ENCODE data around the gene ZFYVE21. TPM values are rescaled to one million over a fixed set of nuclear protein-coding genes. Genes with fewer than 3 reads are reported as not detected.
"Not testable (repeated sequence)": the region's sequence is repeated elsewhere in the genome, so short reads cannot be mapped to it uniquely, and the experiment has no call there.

ZFYVE21 gene
- total and polyA plus RNA-seq, 2 experiments from 2014 or later, result 39.4 to 55.2 TPM

DNA sequence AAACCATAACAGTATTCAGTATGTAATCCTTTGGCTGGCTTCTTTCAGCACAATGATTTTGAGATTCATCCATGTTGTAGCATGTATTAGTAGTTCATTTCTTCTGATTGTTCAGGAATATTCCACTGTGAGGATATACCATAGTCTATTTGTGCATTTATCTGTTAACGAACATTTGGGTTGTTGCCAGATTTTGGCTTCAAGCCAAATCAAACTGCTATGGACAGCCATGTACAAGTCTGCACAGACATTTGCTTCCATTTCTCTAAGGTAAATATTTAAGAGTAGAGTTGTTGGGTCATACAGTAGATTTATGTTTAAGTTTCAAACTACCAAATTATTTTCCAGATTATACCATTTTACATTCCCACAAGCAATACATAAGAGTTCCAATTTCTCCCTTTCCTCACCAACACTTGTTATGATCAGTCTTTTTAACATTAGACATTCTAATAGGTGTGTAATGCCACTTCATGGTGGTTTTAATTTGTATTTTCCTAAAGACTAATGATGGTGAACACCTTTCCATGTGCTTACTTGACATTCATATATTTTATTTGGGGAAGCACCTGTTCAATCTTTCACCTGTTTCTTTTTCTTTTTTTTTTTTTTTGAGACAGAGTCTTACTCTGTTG lies 56.6 kb downstream of the ZFYVE21 start:
- Histone ChIP-seq H3K4me3 (no peak overlapping the region), H3K4me2 (no peak overlapping the region), H3K9me2 (replicated peaks; ENCODE audit: insufficient read depth) (no peaks in the 10 kb centered on the region), H2AFZ (no peak overlapping the region), H3K4me1 (ENCODE audit: insufficient read depth) (no peaks in the 10 kb centered on the region), H4K20me1 (ENCODE audit: insufficient read depth, poor library complexity, severe bottlenecking) (no peaks in the 10 kb centered on the region), H3K27me3 (no peaks in the 10 kb centered on the region), H3K79me2 (no peaks in the 10 kb centered on the region), H3K36me3 (replicated peaks; ENCODE audit: insufficient read depth, low read depth) (peaks cover 3% of the 10 kb centered on the region), H3K27ac (no peak overlapping the region), H3K9me3 (ENCODE audit: low read depth) (no peaks in the 10 kb centered on the region)
- DNase-seq (ENCODE audit: low spot score), result no peak
- TF ChIP-seq EZH2phosphoT487 (IDR thresholded peaks at IDR 0.05; ENCODE audit: low read depth, severe bottlenecking, unreplicated experiment) (no peak), EZH2 (IDR thresholded peaks at IDR 0.05; ENCODE audit: borderline replicate concordance) (no peak)
- TF ChIP-seq, protein P1, sequence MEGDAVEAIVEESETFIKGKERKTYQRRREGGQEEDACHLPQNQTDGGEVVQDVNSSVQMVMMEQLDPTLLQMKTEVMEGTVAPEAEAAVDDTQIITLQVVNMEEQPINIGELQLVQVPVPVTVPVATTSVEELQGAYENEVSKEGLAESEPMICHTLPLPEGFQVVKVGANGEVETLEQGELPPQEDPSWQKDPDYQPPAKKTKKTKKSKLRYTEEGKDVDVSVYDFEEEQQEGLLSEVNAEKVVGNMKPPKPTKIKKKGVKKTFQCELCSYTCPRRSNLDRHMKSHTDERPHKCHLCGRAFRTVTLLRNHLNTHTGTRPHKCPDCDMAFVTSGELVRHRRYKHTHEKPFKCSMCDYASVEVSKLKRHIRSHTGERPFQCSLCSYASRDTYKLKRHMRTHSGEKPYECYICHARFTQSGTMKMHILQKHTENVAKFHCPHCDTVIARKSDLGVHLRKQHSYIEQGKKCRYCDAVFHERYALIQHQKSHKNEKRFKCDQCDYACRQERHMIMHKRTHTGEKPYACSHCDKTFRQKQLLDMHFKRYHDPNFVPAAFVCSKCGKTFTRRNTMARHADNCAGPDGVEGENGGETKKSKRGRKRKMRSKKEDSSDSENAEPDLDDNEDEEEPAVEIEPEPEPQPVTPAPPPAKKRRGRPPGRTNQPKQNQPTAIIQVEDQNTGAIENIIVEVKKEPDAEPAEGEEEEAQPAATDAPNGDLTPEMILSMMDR (IDR thresholded peaks at IDR 0.05; ENCODE audit: poor library complexity), result no peak
- 89% methylated on average over 1 of the region's 1 CpG for WGBS (ENCODE audit: low lambda C conversion rate, missing lambda C conversion rate)

DNA sequence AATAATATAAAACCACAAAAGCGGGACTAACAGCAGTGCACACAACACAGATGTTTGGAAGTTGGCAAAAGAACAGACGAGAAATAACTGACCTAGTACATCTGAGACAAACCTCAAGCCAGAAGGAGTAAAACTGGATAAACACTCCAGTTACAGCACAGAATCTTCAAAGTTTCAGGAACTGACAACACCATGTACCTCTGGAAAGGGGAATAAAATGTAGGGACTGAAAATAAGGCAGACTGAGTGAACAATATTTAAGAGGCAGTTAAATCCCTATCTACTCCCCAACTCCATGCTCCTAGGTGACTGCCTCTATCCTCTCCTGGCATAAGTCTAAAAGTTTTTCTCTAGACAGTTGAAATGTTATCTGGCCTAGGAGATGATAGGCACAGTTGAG lies 57.9 kb downstream of the ZFYVE21 start:
- Histone ChIP-seq H3K4me1 (ENCODE audit: insufficient read depth) (no peaks in the 10 kb centered on the region), H2AFZ (no peak overlapping the region), H3K9me3 (ENCODE audit: low read depth) (no peaks in the 10 kb centered on the region), H3K4me3 (no peak overlapping the region), H3K4me2 (no peak overlapping the region), H4K20me1 (ENCODE audit: insufficient read depth, poor library complexity, severe bottlenecking) (no peaks in the 10 kb centered on the region), H3K27me3 (no peaks in the 10 kb centered on the region), H3K79me2 (no peaks in the 10 kb centered on the region), H3K9me2 (replicated peaks; ENCODE audit: insufficient read depth) (no peaks in the 10 kb centered on the region), H3K27ac (no peak overlapping the region), H3K36me3 (replicated peaks; ENCODE audit: insufficient read depth, low read depth) (peaks cover 3% of the 10 kb centered on the region)
- DNase-seq (ENCODE audit: low spot score), result no peak
- TF ChIP-seq EZH2phosphoT487 (IDR thresholded peaks at IDR 0.05; ENCODE audit: low read depth, severe bottlenecking, unreplicated experiment) (no peak), EZH2 (IDR thresholded peaks at IDR 0.05; ENCODE audit: borderline replicate concordance) (no peak)
- TF ChIP-seq, protein P1 (IDR thresholded peaks at IDR 0.05; ENCODE audit: poor library complexity), result no peak
- 63% methylated on average over 2 of the region's 2 CpGs for WGBS (ENCODE audit: low lambda C conversion rate, missing lambda C conversion rate)

DNA sequence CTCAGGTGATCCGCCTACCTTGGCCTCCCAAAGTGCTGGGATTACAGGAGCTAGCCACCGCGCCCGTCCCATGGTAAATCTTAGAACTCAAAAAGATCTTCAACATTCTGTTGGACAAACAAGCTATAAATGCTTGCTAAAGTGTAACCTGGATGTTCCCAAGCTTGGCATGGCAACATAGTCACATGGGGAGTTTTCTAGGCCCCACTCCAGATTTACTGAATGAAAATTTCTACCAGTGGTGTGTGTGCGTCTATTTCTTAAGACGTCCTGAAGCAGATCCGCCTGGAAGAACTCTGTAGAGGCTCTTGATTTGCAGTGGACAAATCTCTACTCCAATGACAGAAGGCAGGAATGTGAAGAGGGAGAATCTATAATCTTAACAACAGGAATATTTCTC lies 59.9 kb downstream of the ZFYVE21 start:
- Histone ChIP-seq H3K9me2 (replicated peaks; ENCODE audit: insufficient read depth) (no peaks in the 10 kb centered on the region), H3K27me3 (no peaks in the 10 kb centered on the region), H3K4me1 (ENCODE audit: insufficient read depth) (no peaks in the 10 kb centered on the region), H2AFZ (no peak overlapping the region), H3K4me3 (no peak overlapping the region), H3K27ac (no peak overlapping the region), H4K20me1 (ENCODE audit: insufficient read depth, poor library complexity, severe bottlenecking) (no peaks in the 10 kb centered on the region), H3K9me3 (ENCODE audit: low read depth) (no peaks in the 10 kb centered on the region), H3K79me2 (no peaks in the 10 kb centered on the region), H3K4me2 (no peak overlapping the region), H3K36me3 (replicated peaks; ENCODE audit: insufficient read depth, low read depth) (peaks cover 3% of the 10 kb centered on the region)
- TF ChIP-seq, protein P1 (IDR thresholded peaks at IDR 0.05; ENCODE audit: poor library complexity), result no peak
- TF ChIP-seq EZH2 (IDR thresholded peaks at IDR 0.05; ENCODE audit: borderline replicate concordance) (no peak), EZH2phosphoT487 (IDR thresholded peaks at IDR 0.05; ENCODE audit: low read depth, severe bottlenecking, unreplicated experiment) (no peak)
- no peak for DNase-seq (ENCODE audit: low spot score)
- 95% methylated on average over 7 of the region's 7 CpGs for WGBS (ENCODE audit: low lambda C conversion rate, missing lambda C conversion rate)

DNA sequence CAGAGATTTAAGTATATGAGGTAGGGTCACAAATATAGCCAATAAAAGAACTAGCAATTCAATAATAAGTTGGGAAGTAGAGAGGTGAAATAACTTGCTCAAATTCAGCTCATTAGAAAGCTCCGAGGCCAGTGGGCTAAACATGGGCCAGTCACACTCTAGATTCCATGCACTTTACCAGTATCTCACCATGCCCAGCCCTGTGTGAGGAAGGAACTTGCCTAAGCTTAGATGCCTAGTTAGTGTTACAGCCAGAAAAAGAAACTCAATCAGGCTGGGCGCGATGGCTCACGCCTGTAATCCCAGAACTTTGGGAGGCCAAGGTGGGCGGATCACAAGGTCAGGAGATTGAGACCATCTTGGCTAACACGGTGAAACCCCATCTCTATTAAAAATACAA lies 60.7 kb downstream of the ZFYVE21 start:
- not testable (repeated sequence) for H3K79me2 ChIP-seq; H4K20me1 ChIP-seq (ENCODE audit: insufficient read depth, poor library complexity, severe bottlenecking); H3K9me2 ChIP-seq (replicated peaks; ENCODE audit: insufficient read depth); DNase-seq (ENCODE audit: low spot score); H3K4me3 ChIP-seq; H2AFZ ChIP-seq; H3K9me3 ChIP-seq (ENCODE audit: low read depth); H3K27ac ChIP-seq; H3K4me1 ChIP-seq (ENCODE audit: insufficient read depth); H3K4me2 ChIP-seq; H3K27me3 ChIP-seq; H3K36me3 ChIP-seq (replicated peaks; ENCODE audit: insufficient read depth, low read depth)
- WGBS (ENCODE audit: low lambda C conversion rate, missing lambda C conversion rate), result 98% methylated on average over 6 of the region's 6 CpGs

Data from hepatocyte (in vitro differentiated cells).